NCI-H1930 (cell line): ENCODE results near the gene MAD2L1.
"Not testable (repeated sequence)": the region's sequence is repeated elsewhere in the genome, so short reads cannot be mapped to it uniquely, and the experiment has no call there.

Experiments
- DNase-seq, 2 experiments: peaks; one replicate each; lab custom pipeline; 2025; lab: John Stamatoyannopoulos, UW

MAD2L1 gene

GRCh38 chr4:120066517-120067340, at the start of gene MAD2L1:
MAD2L1 (minus strand) TSS chr4:120066848; CDS start chr4:120066734, 114 bp downstream.
- DNase-seq: peak; percentile 96 to 98

GRCh38 chr4:120111745-120112144, 45.1 kb upstream of the MAD2L1 start:
- no peak for DNase-seq

GRCh38 chr4:120109406-120109805, 42.8 kb upstream of the MAD2L1 start:
- no peak for DNase-seq

GRCh38 chr4:120105472-120105871, 38.8 kb upstream of the MAD2L1 start:
- DNase-seq: no peak

- DNase-seq: no peak
Observed at GRCh38 chr4:120096508-120097297, 30.1 kb upstream of the MAD2L1 start.

GRCh38 chr4:120088507-120088906, 21.9 kb upstream of the MAD2L1 start:
- DNase-seq: no peak

GRCh38 chr4:120088066-120088465, 21.4 kb upstream of the MAD2L1 start:
- not testable (repeated sequence) for DNase-seq

- DNase-seq: no peak
Observed at GRCh38 chr4:120085705-120086104, 19.1 kb upstream of the MAD2L1 start.

GRCh38 chr4:120084327-120084726, 17.7 kb upstream of the MAD2L1 start:
- DNase-seq: no peak

- DNase-seq: no peak
Observed at GRCh38 chr4:120083152-120083551, 16.5 kb upstream of the MAD2L1 start.

- no peak for DNase-seq
Observed at GRCh38 chr4:120082251-120082650, 15.6 kb upstream of the MAD2L1 start.

GRCh38 chr4:120081726-120082125, 15.1 kb upstream of the MAD2L1 start:
- DNase-seq: no peak

- DNase-seq: no peak
Observed at GRCh38 chr4:120080533-120080932, 13.9 kb upstream of the MAD2L1 start.

GRCh38 chr4:120079839-120080520, 13.3 kb upstream of the MAD2L1 start:
- DNase-seq: no peak

GRCh38 chr4:120078216-120078615, 11.6 kb upstream of the MAD2L1 start:
- no peak for DNase-seq

- peak in 1 of 2 experiments; percentile 12 for DNase-seq
Observed at GRCh38 chr4:120071192-120071795, 4.6 kb upstream of the MAD2L1 start.

GRCh38 chr4:120070196-120070595, 3.5 kb upstream of the MAD2L1 start:
- DNase-seq: no peak

- DNase-seq: no peak
Observed at GRCh38 chr4:120065974-120066516, 603 bp downstream of the MAD2L1 start.

GRCh38 chr4:120064887-120065286, 1.8 kb downstream of the MAD2L1 start:
- DNase-seq: no peak

- DNase-seq: not testable (repeated sequence)
Observed at GRCh38 chr4:120063711-120064110, 2.9 kb downstream of the MAD2L1 start.

- DNase-seq: no peak
Observed at GRCh38 chr4:120062663-120063195, 3.9 kb downstream of the MAD2L1 start.
